H9 (cell line): Measurements from ENCODE around the gene RGS3. TPM values are rescaled to one million over a fixed set of nuclear protein-coding genes. Genes with fewer than 3 reads are reported as not detected.

Source experiments
- DNase-seq: peaks from one replicate; pipeline ENCODE4 v3.0.0-alpha.2; 2017
- H2AFZ ChIP-seq: one replicate; pipeline ENCODE4 v1.6.1; 2013; ENCODE audit warnings: mild to moderate bottlenecking, low read length, control low read depth, moderate library complexity
- H2AK5ac ChIP-seq: 2 replicates; pipeline ENCODE4 v1.6.1; 2013; ENCODE audit warnings: low read length, control low read depth, mixed read lengths; ENCODE audit not compliant: insufficient read length
- H2BK120ac ChIP-seq: one replicate; pipeline ENCODE4 v1.6.1; 2013; ENCODE audit warnings: low read depth, mild to moderate bottlenecking, low read length, control low read depth, inconsistent platforms; ENCODE audit not compliant: poor library complexity, severe bottlenecking
- H2BK12ac ChIP-seq: 2 replicates; pipeline ENCODE4 v1.6.1; 2013; ENCODE audit warnings: low read length, control low read depth, mixed read lengths, low read depth; ENCODE audit not compliant: insufficient read length
- H2BK15ac ChIP-seq: 2 replicates; pipeline ENCODE4 v1.6.1; 2013; ENCODE audit warnings: low read depth, low read length, control low read depth
- H2BK20ac ChIP-seq: one replicate; pipeline ENCODE4 v1.6.1; 2013; ENCODE audit warnings: low read depth, mild to moderate bottlenecking, low read length, control low read depth, inconsistent platforms; ENCODE audit not compliant: poor library complexity, severe bottlenecking
- H2BK5ac ChIP-seq: 2 replicates; pipeline ENCODE4 v1.6.1; 2013; ENCODE audit warnings: low read length, control low read depth, mixed read lengths; ENCODE audit not compliant: insufficient read length
- H3K14ac ChIP-seq: 2 replicates; pipeline ENCODE4 v1.6.1; 2013; ENCODE audit warnings: low read length, control low read depth; ENCODE audit not compliant: insufficient read depth
- H3K18ac ChIP-seq: 2 replicates; pipeline ENCODE4 v1.6.1; 2013; ENCODE audit warnings: low read depth, mild to moderate bottlenecking, mixed read lengths, low read length, control low read depth; ENCODE audit not compliant: insufficient read length
- H3K23ac ChIP-seq: 2 replicates; pipeline ENCODE4 v1.6.1; 2013; ENCODE audit warnings: low read length, control low read depth, mixed read lengths, low read depth; ENCODE audit not compliant: insufficient read length
- H3K23me2 ChIP-seq: 2 replicates; pipeline ENCODE4 v1.6.1; 2013; ENCODE audit warnings: low read depth, mild to moderate bottlenecking, mixed read lengths, low read length, control low read depth; ENCODE audit not compliant: insufficient read length, poor library complexity, severe bottlenecking
- H3K27ac ChIP-seq: 2 replicates; pipeline ENCODE4 v1.5.1; 2013; ENCODE audit warnings: low read length, control low read depth, mixed read lengths, low read depth; ENCODE audit not compliant: insufficient read length
- H3K27me3 ChIP-seq: 2 replicates; pipeline ENCODE4 v1.6.1; 2013; ENCODE audit warnings: low read length, control low read depth, inconsistent platforms; ENCODE audit not compliant: insufficient read depth
- H3K4ac ChIP-seq: 2 replicates; pipeline ENCODE4 v1.6.1; 2013; ENCODE audit warnings: low read depth, mild to moderate bottlenecking, control low read depth, inconsistent platforms, low read length, moderate library complexity
- H3K4me1 ChIP-seq: 2 replicates; pipeline ENCODE4 v1.6.1; 2013; ENCODE audit warnings: low read length, control low read depth, inconsistent platforms; ENCODE audit not compliant: insufficient read depth
- H3K4me2 ChIP-seq: 2 replicates; pipeline ENCODE4 v1.6.1; 2013; ENCODE audit warnings: low read length, control low read depth, mixed read lengths; ENCODE audit not compliant: insufficient read length, insufficient read depth
- H3K56ac ChIP-seq: 2 replicates; pipeline ENCODE4 v1.6.1; 2013; ENCODE audit warnings: low read depth, mild to moderate bottlenecking, mixed read lengths, low read length, control low read depth; ENCODE audit not compliant: insufficient read length
- H3K79me1 ChIP-seq: 2 replicates; pipeline ENCODE4 v1.6.1; 2013; ENCODE audit warnings: low read depth, mild to moderate bottlenecking, moderate library complexity, low read length, control low read depth, inconsistent platforms; ENCODE audit not compliant: insufficient read depth, poor library complexity, severe bottlenecking
- H3K79me2 ChIP-seq: 2 replicates; pipeline ENCODE4 v1.6.1; 2013; ENCODE audit warnings: low read length, control low read depth, inconsistent platforms; ENCODE audit not compliant: insufficient read depth
- H3K9ac ChIP-seq: 2 replicates; pipeline ENCODE4 v1.6.1; 2013; ENCODE audit warnings: low read length, control low read depth, mixed read lengths; ENCODE audit not compliant: insufficient read length; ENCODE audit errors: extremely low read depth
- H3K9me3 ChIP-seq: one replicate; pipeline ENCODE4 v1.6.1; 2013; ENCODE audit warnings: low read depth, low read length, inconsistent platforms; ENCODE audit not compliant: control insufficient read depth
- H3T11ph ChIP-seq: one replicate; pipeline ENCODE4 v1.6.1; 2013; ENCODE audit warnings: mild to moderate bottlenecking, low read length, control low read depth, inconsistent platforms
- H4K20me1 ChIP-seq: one replicate; pipeline ENCODE4 v1.6.1; 2013; ENCODE audit not compliant: control insufficient read depth, insufficient read length, insufficient read depth
- H4K5ac ChIP-seq: 2 replicates; pipeline ENCODE4 v1.6.1; 2013; ENCODE audit warnings: low read depth, mild to moderate bottlenecking, mixed read lengths, low read length, control low read depth; ENCODE audit not compliant: insufficient read length
- H4K8ac ChIP-seq: replicated peaks from 2 replicates; pipeline ENCODE4 v1.6.1; 2013; ENCODE audit warnings: low read length, control low read depth, mixed read lengths, low read depth; ENCODE audit not compliant: insufficient read length
- H4K91ac ChIP-seq: 2 replicates; pipeline ENCODE4 v1.6.1; 2013; ENCODE audit warnings: low read depth, mild to moderate bottlenecking, moderate library complexity, mixed read lengths, low read length, control low read depth; ENCODE audit not compliant: insufficient read length
- H3K27ac Mint-ChIP-seq, 3 experiments: 2 replicates in 2 of 3; 3 replicates in 1 of 3; pipeline ENCODE4 v1.8.0; 2020 to 2021; ENCODE audit warnings: mixed read lengths in 3 of 3, mild to moderate bottlenecking in 1 of 3, moderate library complexity in 1 of 3
- H3K27me3 Mint-ChIP-seq: 2 replicates; pipeline ENCODE4 v1.8.0; 2021; ENCODE audit warnings: low read depth, mild to moderate bottlenecking, moderate library complexity, mixed read lengths
- H3K36me3 Mint-ChIP-seq, 3 experiments: 2 replicates in 2 of 3; 3 replicates in 1 of 3; pipeline ENCODE4 v1.8.0; 2020 to 2021; ENCODE audit warnings: low read depth in 3 of 3, mixed read lengths in 3 of 3; ENCODE audit not compliant: insufficient read depth in 1 of 3
- H3K4me1 Mint-ChIP-seq, 2 experiments: 2 replicates each; pipeline ENCODE4 v1.8.0; 2020; ENCODE audit warnings: mixed read lengths in 2 of 2
- H3K4me3 Mint-ChIP-seq, 2 experiments: 2 replicates in 1 of 2; 3 replicates in 1 of 2; pipeline ENCODE4 v1.8.0; 2020 to 2021; ENCODE audit warnings: mild to moderate bottlenecking in 2 of 2, mixed read lengths in 2 of 2, moderate library complexity in 1 of 2
- H3K9me3 Mint-ChIP-seq, 2 experiments: 2 replicates in 1 of 2; 3 replicates in 1 of 2; pipeline ENCODE4 v1.8.0; 2020; ENCODE audit warnings: mild to moderate bottlenecking in 2 of 2, mixed read lengths in 2 of 2, moderate library complexity in 1 of 2
- WGBS: extraction: QIAGEN DNeasy Blood & Tissue Kit; methylation state at CpG from one replicate; pipeline ENCODE4 v1.1.7; 2013; ENCODE audit warnings: missing lambda C conversion rate, low lambda C conversion rate, mixed read lengths; ENCODE audit not compliant: insufficient read length; ENCODE audit errors: extremely low coverage; 5-methylcytosine and 5-hydroxymethylcytosine counted together
- total RNA-seq: library from RNA; stranded (reverse); gene quantifications from 2 replicates; pipeline ENCODE4 v1.2.1, GENCODE V29; 2021
- TF ChIP-seq, protein P1 (sequence below): fragments of 200-600 bp; sonication (generic); conservative IDR thresholded peaks from 3 replicates; pipeline ENCODE4 v1.8.0; 2021; ENCODE audit warnings: antibody characterized with exemption, mild to moderate bottlenecking

RGS3 gene
- total RNA-seq, 1 experiment from 2014 or later = 13.9 TPM

DNA sequence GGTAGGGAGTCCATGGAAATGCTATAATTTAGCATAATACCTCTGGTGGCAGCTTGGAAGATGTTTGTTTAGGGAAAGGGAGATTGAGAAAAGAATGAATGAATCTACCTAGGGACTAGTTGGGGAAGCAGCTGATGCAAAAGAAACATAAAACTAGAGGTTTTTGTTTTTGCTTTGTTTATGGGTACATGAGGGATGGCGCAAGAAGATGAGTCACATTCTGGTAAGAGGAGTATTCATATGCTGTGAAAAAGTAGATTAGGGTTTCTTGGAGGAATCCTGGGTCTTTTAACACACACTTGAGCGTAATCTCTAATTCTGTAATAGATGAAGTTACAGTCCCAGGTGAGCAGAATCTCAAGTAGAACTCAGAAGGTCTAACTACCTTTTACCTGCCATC, 35.9 kb upstream of the RGS3 start:
- H2BK120ac ChIP-seq = no peak overlapping the region
- no peaks in the 10 kb centered on the region for H3K23me2 ChIP-seq
- TF ChIP-seq, protein P1, sequence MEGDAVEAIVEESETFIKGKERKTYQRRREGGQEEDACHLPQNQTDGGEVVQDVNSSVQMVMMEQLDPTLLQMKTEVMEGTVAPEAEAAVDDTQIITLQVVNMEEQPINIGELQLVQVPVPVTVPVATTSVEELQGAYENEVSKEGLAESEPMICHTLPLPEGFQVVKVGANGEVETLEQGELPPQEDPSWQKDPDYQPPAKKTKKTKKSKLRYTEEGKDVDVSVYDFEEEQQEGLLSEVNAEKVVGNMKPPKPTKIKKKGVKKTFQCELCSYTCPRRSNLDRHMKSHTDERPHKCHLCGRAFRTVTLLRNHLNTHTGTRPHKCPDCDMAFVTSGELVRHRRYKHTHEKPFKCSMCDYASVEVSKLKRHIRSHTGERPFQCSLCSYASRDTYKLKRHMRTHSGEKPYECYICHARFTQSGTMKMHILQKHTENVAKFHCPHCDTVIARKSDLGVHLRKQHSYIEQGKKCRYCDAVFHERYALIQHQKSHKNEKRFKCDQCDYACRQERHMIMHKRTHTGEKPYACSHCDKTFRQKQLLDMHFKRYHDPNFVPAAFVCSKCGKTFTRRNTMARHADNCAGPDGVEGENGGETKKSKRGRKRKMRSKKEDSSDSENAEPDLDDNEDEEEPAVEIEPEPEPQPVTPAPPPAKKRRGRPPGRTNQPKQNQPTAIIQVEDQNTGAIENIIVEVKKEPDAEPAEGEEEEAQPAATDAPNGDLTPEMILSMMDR = no peak
- H3K9me3 Mint-ChIP-seq = no peaks in the 10 kb centered on the region; a peak in 1 of 5 replicates
- no peak overlapping the region for H3K56ac ChIP-seq
- H3K4ac ChIP-seq = no peak overlapping the region
- H3K4me1 ChIP-seq = no peaks in the 10 kb centered on the region; the same call in 1 of the 2 replicates
- H3K4me3 Mint-ChIP-seq = no peak overlapping the region
- no peak overlapping the region for H2AK5ac ChIP-seq
- H3K27me3 Mint-ChIP-seq = peaks cover 10% of the 10 kb centered on the region
- peaks cover 11 to 12% of the 10 kb centered on the region in 2 experiments for H3K4me1 Mint-ChIP-seq
- no peak overlapping the region for H4K5ac ChIP-seq
- H3K36me3 Mint-ChIP-seq = no peaks in the 10 kb centered on the region
- no peaks in the 10 kb centered on the region for H3K79me2 ChIP-seq
- H2BK5ac ChIP-seq = no peak overlapping the region
- no peak overlapping the region for H3K27ac ChIP-seq
- H3K27ac Mint-ChIP-seq = no peak overlapping the region
- no peak overlapping the region for H3K18ac ChIP-seq
- no peak overlapping the region for H4K91ac ChIP-seq
- no CpG with 5 or more reads among the region's 2 CpGs for WGBS
- H3K79me1 ChIP-seq = no peaks in the 10 kb centered on the region
- H3K14ac ChIP-seq = no peak overlapping the region
- no peaks in the 10 kb centered on the region; the same call in 1 of the 2 replicates for H3K27me3 ChIP-seq
- H2AFZ ChIP-seq = no peak overlapping the region
- H4K8ac ChIP-seq = no peak overlapping the region
- no peak overlapping the region for H3K9ac ChIP-seq
- H3K4me2 ChIP-seq = no peak overlapping the region
- no peaks in the 10 kb centered on the region for H3K9me3 ChIP-seq
- no peak overlapping the region for H3K23ac ChIP-seq
- H2BK20ac ChIP-seq = no peak overlapping the region
- no peak overlapping the region for H2BK12ac ChIP-seq
- no peak overlapping the region for H2BK15ac ChIP-seq
- no peak overlapping the region for H3T11ph ChIP-seq
- no peak for DNase-seq
- H4K20me1 ChIP-seq = no peaks in the 10 kb centered on the region
